Measurements from ENCODE around the gene PIK3CD.

- TF ChIP-seq CTCF (conservative IDR thresholded peaks at IDR 0.05; ENCODE audit: low read depth, low read length) (no peak), EZH2phosphoT487 (IDR thresholded peaks at IDR 0.05; ENCODE audit: borderline replicate concordance, low read length) (no peak), EZH2 (IDR thresholded peaks at IDR 0.05; ENCODE audit: low read length, unreplicated experiment) (no peak)
Observed at GRCh38 chr1:9651565-9652378, at the start of gene PIK3CD.
